ENCODE data around the gene TRABD2B. TPM values are rescaled to one million over a fixed set of nuclear protein-coding genes. Genes with fewer than 3 reads are reported as not detected.

Gene TRABD2B
- total and polyA plus RNA-seq, 2 of the 13 experiments (the other 11 are each of a cell fraction or from before 2014, with no cell fraction given), result 0.04 TPM; not detected in 1

- TF ChIP-seq BCLAF1 (IDR thresholded peaks at IDR 0.05), result no peak
- TF ChIP-seq BCL6 (CRISPR knock-in tag; IDR thresholded peaks at IDR 0.05), result peak; percentile 94
- TF ChIP-seq ATF6 (CRISPR knock-in tag; conservative IDR thresholded peaks at IDR 0.05), result no peak
- no peak for TF ChIP-seq TBX3 (IDR thresholded peaks at IDR 0.05; ENCODE audit: borderline replicate concordance)
- TF ChIP-seq CCDC6 (CRISPR knock-in tag; IDR thresholded peaks at IDR 0.05), result no peak
- TF ChIP-seq CSRNP1 (CRISPR knock-in tag; IDR thresholded peaks at IDR 0.05), result no peak
- TF ChIP-seq ISL2 (CRISPR knock-in tag; IDR thresholded peaks at IDR 0.05), result peak; percentile 88
- TF ChIP-seq FOXP4 (CRISPR knock-in tag; IDR thresholded peaks at IDR 0.05), result peak; percentile 67
- TF ChIP-seq PAWR (CRISPR knock-in tag; IDR thresholded peaks at IDR 0.05; ENCODE audit: borderline replicate concordance), result no peak
- TF ChIP-seq ZBTB39 (CRISPR knock-in tag; IDR thresholded peaks at IDR 0.05), result no peak
- TF ChIP-seq ESRRA (CRISPR knock-in tag; IDR thresholded peaks at IDR 0.05; ENCODE audit: low read depth), result peak; percentile 83; the same call in 1 of the 2 replicates
- TF ChIP-seq THYN1 (CRISPR knock-in tag; IDR thresholded peaks at IDR 0.05; ENCODE audit: borderline replicate concordance, low read depth), result no peak
- no peak for TF ChIP-seq DR1 (CRISPR knock-in tag; IDR thresholded peaks at IDR 0.05)
- TF ChIP-seq SNAI1 (CRISPR knock-in tag; IDR thresholded peaks at IDR 0.05; ENCODE audit: borderline replicate concordance), result no peak
- peak; percentile 78 for TF ChIP-seq BRD4 (CRISPR knock-in tag; IDR thresholded peaks at IDR 0.05)
- TF ChIP-seq HNRNPL (IDR thresholded peaks at IDR 0.05; ENCODE audit: low read depth, low read length), result no peak
- TF ChIP-seq SP140L (CRISPR knock-in tag; IDR thresholded peaks at IDR 0.05; ENCODE audit: borderline replicate concordance), result no peak
- peak; percentile 58; the same call in 1 of the 2 replicates for TF ChIP-seq REPIN1 (CRISPR knock-in tag; IDR thresholded peaks at IDR 0.05; ENCODE audit: borderline replicate concordance, low read depth)
- peak; percentile 41; the same call in 1 of the 2 replicates for TF ChIP-seq ZNF644 (CRISPR knock-in tag; IDR thresholded peaks at IDR 0.05; ENCODE audit: low read depth)
Observed at GRCh38 chr1:47837866-47838561, 159.2 kb downstream of the TRABD2B start (continued).
